Mesendoderm (in vitro differentiated cells): ENCODE measurements around the gene CRYGA.
A peak's percentile ranks its signal among the peaks of the same experiment; 100 is the strongest.

Experiments used
- DNase-seq: peaks from one replicate; pipeline ENCODE4 v3.0.0; 2013
- H2AK5ac ChIP-seq: 2 replicates; pipeline ENCODE4 v1.6.1; 2013; ENCODE audit warnings: low read length, inconsistent platforms
- H2BK120ac ChIP-seq: 2 replicates; pipeline ENCODE4 v1.6.1; 2013; ENCODE audit warnings: low read depth, mild to moderate bottlenecking, low read length, moderate library complexity, mixed read lengths
- H2BK15ac ChIP-seq: replicated peaks from 2 replicates; pipeline ENCODE4 v1.6.1; 2013; ENCODE audit warnings: low read depth, mild to moderate bottlenecking, moderate library complexity
- H2BK5ac ChIP-seq: 2 replicates; pipeline ENCODE4 v1.6.1; 2013; ENCODE audit warnings: low read length, inconsistent platforms
- H3K18ac ChIP-seq: 2 replicates; pipeline ENCODE4 v1.6.1; 2013; ENCODE audit warnings: mild to moderate bottlenecking, low read length, mixed read lengths
- H3K23ac ChIP-seq: one replicate; pipeline ENCODE4 v1.6.1; 2013; ENCODE audit warnings: low read length
- H3K27ac ChIP-seq: 2 replicates; pipeline ENCODE4 v1.5.1; 2013; ENCODE audit warnings: low read depth, mild to moderate bottlenecking, inconsistent platforms, low read length, moderate library complexity
- H3K27me3 ChIP-seq: 2 replicates; pipeline ENCODE4 v1.6.1; 2013; ENCODE audit warnings: low read length, control low read depth, mild to moderate bottlenecking, inconsistent platforms; ENCODE audit not compliant: insufficient read depth, poor library complexity
- H3K36me3 ChIP-seq: 2 replicates; pipeline ENCODE4 v1.6.1; 2013; ENCODE audit warnings: low read length, inconsistent platforms; ENCODE audit not compliant: control insufficient read depth, insufficient read depth
- H3K4ac ChIP-seq: one replicate; pipeline ENCODE4 v1.6.1; 2013; ENCODE audit warnings: low read depth, mild to moderate bottlenecking, low read length, moderate library complexity
- H3K4me1 ChIP-seq: 2 replicates; pipeline ENCODE4 v1.6.1; 2013; ENCODE audit warnings: low read depth, low read length, inconsistent platforms; ENCODE audit not compliant: control insufficient read depth
- H3K4me2 ChIP-seq: 2 replicates; pipeline ENCODE4 v1.6.1; 2013; ENCODE audit warnings: low read length
- H3K4me3 ChIP-seq: 2 replicates; pipeline ENCODE4 v1.5.1; 2013; ENCODE audit warnings: mild to moderate bottlenecking, low read length
- H3K56ac ChIP-seq: one replicate; pipeline ENCODE4 v1.6.1; 2013; ENCODE audit warnings: low read length
- H3K79me1 ChIP-seq: 2 replicates; pipeline ENCODE4 v1.6.1; 2013; ENCODE audit warnings: low read length, inconsistent platforms
- H3K79me2 ChIP-seq: 2 replicates; pipeline ENCODE4 v1.6.1; 2013; ENCODE audit warnings: mild to moderate bottlenecking, low read length; ENCODE audit not compliant: control insufficient read depth, insufficient read depth
- H3K9ac ChIP-seq: 2 replicates; pipeline ENCODE4 v1.6.1; 2013; ENCODE audit warnings: low read length, inconsistent platforms
- H4K5ac ChIP-seq: one replicate; pipeline ENCODE4 v1.6.1; 2013; ENCODE audit warnings: low read length
- H4K8ac ChIP-seq: one replicate; pipeline ENCODE4 v1.6.1; 2013; ENCODE audit warnings: low read depth, mild to moderate bottlenecking, control low read depth, low read length, moderate library complexity
- WGBS: extraction: QIAGEN DNeasy Blood & Tissue Kit; methylation state at CpG from one replicate; pipeline ENCODE4 v1.1.7; 2013; ENCODE audit warnings: low lambda C conversion rate, missing lambda C conversion rate; ENCODE audit not compliant: insufficient coverage; ENCODE audit errors: extremely low coverage; 5-methylcytosine and 5-hydroxymethylcytosine counted together

The CRYGA gene

DNA sequence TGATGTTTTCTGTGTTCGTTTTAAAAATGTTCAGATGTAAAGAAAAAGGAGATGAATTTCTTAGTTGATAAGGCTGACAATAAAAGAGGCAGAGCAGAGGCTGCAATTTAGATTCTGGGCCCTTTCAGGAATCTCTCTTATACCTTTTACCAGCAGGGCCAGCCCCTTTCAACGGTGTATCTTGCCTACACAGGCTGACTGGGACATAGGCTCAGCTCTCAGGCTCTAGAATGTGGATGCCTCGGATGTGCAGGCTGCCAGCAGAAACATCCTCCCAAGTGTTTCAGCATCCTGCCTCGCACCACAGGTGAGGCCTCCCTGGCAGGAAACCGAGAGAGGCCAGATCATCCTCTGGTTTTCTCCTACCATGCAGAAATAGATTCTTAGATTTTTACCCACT, 23.1 kb upstream of the CRYGA start:
- no peak overlapping the region for H2AK5ac ChIP-seq
- H3K56ac ChIP-seq, result no peak overlapping the region
- H3K27me3 ChIP-seq, result no peaks in the 10 kb centered on the region
- H3K18ac ChIP-seq, result no peak overlapping the region
- no peak overlapping the region for H4K5ac ChIP-seq
- H3K79me1 ChIP-seq, result no peaks in the 10 kb centered on the region
- H3K4me2 ChIP-seq, result no peak overlapping the region
- no CpG with 5 or more reads among the region's 5 CpGs for WGBS
- H3K36me3 ChIP-seq, result no peaks in the 10 kb centered on the region
- no peak overlapping the region for H3K23ac ChIP-seq
- no peak overlapping the region for H3K4me3 ChIP-seq
- no peaks in the 10 kb centered on the region for H3K79me2 ChIP-seq
- no peak overlapping the region for H3K9ac ChIP-seq
- no peak overlapping the region for H3K4ac ChIP-seq
- no peak overlapping the region for H2BK15ac ChIP-seq
- no peak overlapping the region for H2BK120ac ChIP-seq
- H2BK5ac ChIP-seq, result no peak overlapping the region
- no peak overlapping the region for H4K8ac ChIP-seq
- peaks cover 5% of the 10 kb centered on the region for H3K4me1 ChIP-seq
- peak; percentile 26 for DNase-seq
- no peak overlapping the region for H3K27ac ChIP-seq

DNA sequence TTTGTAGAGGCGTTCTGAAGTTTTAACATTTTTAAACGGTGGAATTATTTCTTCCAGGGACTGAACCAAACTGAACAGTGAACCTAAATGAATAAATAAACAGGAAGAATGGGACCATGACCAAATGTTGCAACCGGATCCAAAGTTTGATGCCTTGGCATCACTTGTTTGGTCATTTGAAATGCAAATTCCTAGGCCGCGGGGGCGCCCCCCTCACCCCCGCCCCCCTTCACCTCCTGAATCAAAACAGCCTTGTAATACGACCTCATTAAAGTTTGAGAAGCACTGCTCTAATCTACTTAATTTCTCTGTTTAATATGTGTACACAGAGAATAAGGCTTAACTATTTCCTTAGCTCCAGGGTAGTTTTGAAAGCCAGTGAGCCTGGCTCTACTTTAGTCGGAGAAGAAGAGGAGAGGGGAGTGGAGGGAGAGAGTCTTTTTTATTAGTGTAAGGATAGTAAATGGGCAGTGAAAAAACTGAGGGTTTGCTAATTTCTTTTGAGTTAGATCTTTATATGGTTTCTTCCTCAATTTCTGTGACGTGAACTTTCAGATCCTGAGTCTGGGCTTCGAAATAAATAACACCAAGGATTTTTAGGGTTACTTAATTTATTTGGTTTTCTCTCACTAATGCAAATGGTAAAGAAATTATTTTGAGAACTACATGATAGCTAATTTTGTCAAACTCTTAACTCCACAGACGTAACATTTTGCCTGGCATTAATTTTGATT, 20.8 kb upstream of the CRYGA start:
- no peaks in the 10 kb centered on the region for H3K36me3 ChIP-seq

DNA sequence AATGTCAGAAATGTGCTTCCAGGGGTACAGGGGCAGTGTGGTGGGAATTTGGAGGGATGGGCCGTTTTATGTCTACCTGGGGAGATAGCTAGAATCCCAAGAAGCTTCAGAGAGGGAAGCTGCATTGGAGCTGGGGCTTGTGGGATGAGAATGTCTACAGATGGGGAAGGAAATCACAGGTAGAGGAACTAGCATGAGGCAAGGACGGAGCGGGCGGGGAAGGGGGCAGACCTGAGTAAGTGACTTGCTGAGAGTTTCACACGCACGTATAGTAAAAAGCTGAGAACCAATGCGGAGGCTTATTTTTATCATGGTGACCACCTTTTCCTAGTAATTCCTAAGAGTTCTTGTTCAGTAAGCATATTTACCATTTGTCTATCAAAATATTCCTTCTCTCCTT, 20.1 kb upstream of the CRYGA start:
- peak; percentile 79 for DNase-seq
- no peaks in the 10 kb centered on the region for H3K36me3 ChIP-seq
- no peak overlapping the region for H4K8ac ChIP-seq
- H3K56ac ChIP-seq, result peak overlapping the region; percentile 68
- no peaks in the 10 kb centered on the region for H3K27me3 ChIP-seq
- H3K4ac ChIP-seq, result peak overlapping the region; percentile 24
- H3K79me1 ChIP-seq, result no peaks in the 10 kb centered on the region
- H3K4me3 ChIP-seq, result no peak overlapping the region
- peaks cover 5% of the 10 kb centered on the region for H3K4me1 ChIP-seq
- H3K18ac ChIP-seq, result peak overlapping the region; percentile 12
- H2BK120ac ChIP-seq, result no peak overlapping the region
- no peak overlapping the region for H2AK5ac ChIP-seq
- no peak overlapping the region for H3K23ac ChIP-seq
- no CpG with 5 or more reads among the region's 7 CpGs for WGBS
- H4K5ac ChIP-seq, result no peak overlapping the region
- H3K27ac ChIP-seq, result no peak overlapping the region
- no peak overlapping the region for H2BK5ac ChIP-seq
- H3K9ac ChIP-seq, result no peak overlapping the region
- peak overlapping the region; percentile 76 for H2BK15ac ChIP-seq
- H3K4me2 ChIP-seq, result no peak overlapping the region
- H3K79me2 ChIP-seq, result no peaks in the 10 kb centered on the region

More for the DNA sequence above, 20.8 kb upstream of the CRYGA start:
- peak overlapping the region; percentile 30 for H3K9ac ChIP-seq
- H3K56ac ChIP-seq, result peak overlapping the region; percentile 27
- no peaks in the 10 kb centered on the region for H3K79me2 ChIP-seq
- no peaks in the 10 kb centered on the region for H3K27me3 ChIP-seq
- no peak overlapping the region for H3K27ac ChIP-seq
- H3K4me3 ChIP-seq, result no peak overlapping the region
- no peak overlapping the region for H3K18ac ChIP-seq
- peak; percentile 16 for DNase-seq
- H3K23ac ChIP-seq, result no peak overlapping the region
- peaks cover 5% of the 10 kb centered on the region for H3K4me1 ChIP-seq
- peak overlapping the region; percentile 76 for H2BK15ac ChIP-seq
- no peak overlapping the region for H4K8ac ChIP-seq
- H2BK120ac ChIP-seq, result no peak overlapping the region
- WGBS, result no CpG with 5 or more reads among the region's 12 CpGs
- H2AK5ac ChIP-seq, result no peak overlapping the region
- H2BK5ac ChIP-seq, result no peak overlapping the region
- H4K5ac ChIP-seq, result no peak overlapping the region
- H3K4me2 ChIP-seq, result peak overlapping the region; percentile 31
- H3K79me1 ChIP-seq, result no peaks in the 10 kb centered on the region
- H3K4ac ChIP-seq, result no peak overlapping the region

DNA sequence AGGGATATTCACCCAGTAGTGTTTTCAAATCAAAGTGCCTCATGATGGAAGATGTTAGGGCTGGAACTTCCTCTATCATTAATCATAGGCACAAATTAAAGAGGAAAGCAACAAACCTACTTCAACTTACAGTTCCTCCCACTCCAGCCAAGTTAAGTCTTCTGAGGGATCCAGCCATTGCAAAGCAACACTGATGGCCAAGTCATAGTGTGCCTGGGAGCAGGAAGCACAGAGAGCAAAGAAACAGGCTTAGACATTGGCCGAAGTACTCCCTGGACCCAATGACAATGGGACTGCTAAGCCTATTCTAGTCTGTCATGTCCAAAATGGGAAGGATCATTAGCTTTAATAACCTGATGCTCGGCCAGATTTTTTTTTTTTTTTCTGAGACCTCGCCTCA, 19.4 kb upstream of the CRYGA start:
- H3K4me1 ChIP-seq, result peaks cover 5% of the 10 kb centered on the region
- H3K79me2 ChIP-seq, result no peaks in the 10 kb centered on the region
- no peak overlapping the region for H2BK5ac ChIP-seq
- H3K27ac ChIP-seq, result no peak overlapping the region
- no peak overlapping the region for H4K8ac ChIP-seq
- no peak overlapping the region for H3K4me3 ChIP-seq
- DNase-seq, result no peak
- no peak overlapping the region for H2BK120ac ChIP-seq
- H3K4me2 ChIP-seq, result no peak overlapping the region
- H4K5ac ChIP-seq, result no peak overlapping the region
- no peak overlapping the region for H3K18ac ChIP-seq
- H3K56ac ChIP-seq, result peak overlapping the region; percentile 5
- no peaks in the 10 kb centered on the region for H3K36me3 ChIP-seq
- no peak overlapping the region for H2BK15ac ChIP-seq
- H3K4ac ChIP-seq, result no peak overlapping the region
- WGBS, result no CpG with 5 or more reads among the region's 3 CpGs
- H3K27me3 ChIP-seq, result no peaks in the 10 kb centered on the region
- no peak overlapping the region for H3K9ac ChIP-seq
- peak overlapping the region; percentile 32 for H2AK5ac ChIP-seq
- H3K79me1 ChIP-seq, result no peaks in the 10 kb centered on the region
- no peak overlapping the region for H3K23ac ChIP-seq

DNA sequence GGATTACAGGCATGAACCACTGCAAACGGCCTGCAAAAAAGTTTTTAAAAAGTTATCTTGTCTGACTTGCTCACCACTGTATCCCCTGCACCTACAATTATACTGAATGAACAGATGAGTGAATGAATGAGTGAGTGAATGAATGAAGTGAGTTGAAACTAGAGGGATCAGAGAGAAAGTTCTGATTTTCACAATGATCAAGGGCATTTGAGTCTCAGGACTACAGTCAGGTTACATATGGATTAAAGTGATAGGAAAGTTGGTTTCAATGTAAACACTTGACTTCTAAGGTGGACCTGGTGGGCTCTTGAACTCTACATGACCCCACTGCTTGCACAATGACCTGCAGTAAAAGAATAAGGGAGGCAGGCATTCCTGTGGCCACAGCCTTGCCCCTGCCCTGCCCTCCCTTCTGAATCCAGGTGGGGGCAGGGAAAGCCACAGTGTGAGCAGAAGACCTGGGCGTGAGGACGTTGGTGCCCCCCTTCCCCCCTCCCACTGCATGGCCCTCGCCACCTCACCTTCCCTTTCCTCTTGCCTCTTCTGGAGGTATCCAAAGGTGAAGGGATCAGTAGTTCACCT, 15.7 kb upstream of the CRYGA start:
- no peaks in the 10 kb centered on the region for H3K36me3 ChIP-seq
- DNase-seq, result peak; percentile 59
- no peaks in the 10 kb centered on the region for H3K79me1 ChIP-seq
- H4K5ac ChIP-seq, result no peak overlapping the region
- H3K4ac ChIP-seq, result no peak overlapping the region
- no peak overlapping the region for H2BK15ac ChIP-seq
- no peak overlapping the region for H3K23ac ChIP-seq
- H3K18ac ChIP-seq, result no peak overlapping the region
- no peak overlapping the region for H2BK120ac ChIP-seq
- no peaks in the 10 kb centered on the region for H3K79me2 ChIP-seq
- H3K56ac ChIP-seq, result no peak overlapping the region
- no peaks in the 10 kb centered on the region for H3K27me3 ChIP-seq
- no peak overlapping the region for H3K27ac ChIP-seq
- WGBS, result no CpG with 5 or more reads among the region's 4 CpGs
- H2BK5ac ChIP-seq, result no peak overlapping the region
- H2AK5ac ChIP-seq, result no peak overlapping the region
- no peak overlapping the region for H4K8ac ChIP-seq
- no peak overlapping the region for H3K4me2 ChIP-seq
- H3K9ac ChIP-seq, result no peak overlapping the region
- H3K4me1 ChIP-seq, result peaks cover 5% of the 10 kb centered on the region
- H3K4me3 ChIP-seq, result no peak overlapping the region

DNA sequence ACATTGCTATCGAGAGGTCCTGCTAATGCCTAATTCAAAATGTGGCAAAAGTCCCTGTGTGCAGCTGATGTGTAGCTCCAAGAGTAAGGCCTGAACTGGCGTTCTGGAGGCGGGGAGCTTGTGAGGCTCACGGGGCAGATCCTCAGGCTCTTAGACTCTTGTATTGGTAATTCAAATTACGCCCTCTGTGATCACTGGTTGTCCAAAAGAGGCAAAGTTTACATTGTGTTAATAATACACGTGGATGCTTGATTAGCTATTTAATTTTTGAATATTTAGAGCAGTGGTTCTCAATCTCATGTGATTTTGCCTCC, 12.4 kb upstream of the CRYGA start:
- Histone ChIP-seq H3K79me2 (no peaks in the 10 kb centered on the region), H4K5ac (no peak overlapping the region), H3K18ac (no peak overlapping the region), H3K56ac (peak overlapping the region; percentile 52), H3K23ac (no peak overlapping the region), H3K79me1 (no peaks in the 10 kb centered on the region), H2BK5ac (no peak overlapping the region), H3K4me2 (no peak overlapping the region), H2BK15ac (no peak overlapping the region), H3K36me3 (no peaks in the 10 kb centered on the region), H3K4me3 (no peak overlapping the region), H3K4me1 (no peaks in the 10 kb centered on the region), H3K27me3 (no peaks in the 10 kb centered on the region), H3K27ac (no peak overlapping the region), H2BK120ac (no peak overlapping the region), H2AK5ac (no peak overlapping the region), H4K8ac (no peak overlapping the region), H3K4ac (no peak overlapping the region), H3K9ac (no peak overlapping the region)
- no peak for DNase-seq
- WGBS, result no CpG with 5 or more reads among the region's 6 CpGs
